GM12864 (cell line): ENCODE results near the gene FKBP2.

Experiments used
- DNase-seq: peaks from one replicate; pipeline ENCODE4 v3.0.0-alpha.2; 2011; ENCODE audit warnings: low read depth
- H3K4me3 ChIP-seq: 2 replicates; pipeline ENCODE4 v1.5.1; 2011; ENCODE audit warnings: mild to moderate bottlenecking, low read depth, low read length, control low read depth
- CTCF ChIP-seq: IDR thresholded peaks from 2 replicates; pipeline ENCODE4 v1.5.1; 2011; ENCODE audit warnings: low read depth, mild to moderate bottlenecking, moderate library complexity, low read length, control low read depth, inconsistent platforms; ENCODE audit errors: missing control alignments

Gene FKBP2

GRCh38 chr11:64224891-64225607 lies 15.8 kb upstream of the FKBP2 start:
- no peak for TF ChIP-seq CTCF
- no peak for DNase-seq
- peak overlapping the region; percentile 62 for H3K4me3 ChIP-seq

- TF ChIP-seq CTCF: peak; percentile 48
- H3K4me3 ChIP-seq: peak within 1 kb of the TSS; percentile 62
- peak; percentile 43 for DNase-seq
These were observed 15.0 kb upstream of the FKBP2 start, which contains the start of the genes NUDT22 and TRPT1 for GRCh38 chr11:64225608-64226506. Gene NUDT22, plus strand, starts transcription at chr11:64226274. Its CDS starts 379 bp downstream, at chr11:64226653. Gene TRPT1, minus strand, starts transcription at chr11:64226186. Its CDS starts 326 bp downstream, at chr11:64225860.

GRCh38 chr11:64226507-64227051 lies 14.3 kb upstream of the FKBP2 start:
- no peak for TF ChIP-seq CTCF
- H3K4me3 ChIP-seq: peak overlapping the region; percentile 62
- DNase-seq: no peak

- DNase-seq: no peak
- peak overlapping the region; percentile 62 for H3K4me3 ChIP-seq
- no peak for TF ChIP-seq CTCF
These were observed 13.4 kb upstream of the FKBP2 start for GRCh38 chr11:64227405-64227956.

- no peak for DNase-seq
- no peak for TF ChIP-seq CTCF
- peak overlapping the region; percentile 82 for H3K4me3 ChIP-seq
These were observed 11.7 kb upstream of the FKBP2 start for GRCh38 chr11:64229090-64229743.

- no peak for TF ChIP-seq CTCF
- no peak for DNase-seq
- H3K4me3 ChIP-seq: peak overlapping the region; percentile 82
These were observed 11.1 kb upstream of the FKBP2 start for GRCh38 chr11:64229744-64230170.
